ENCODE results near the gene PTGR2.
A peak's percentile ranks its signal among the peaks of the same experiment; 100 is the strongest.

PTGR2 gene

GRCh38 chr14:73816393-73816816 is 35.2 kb upstream of the PTGR2 start:
- Histone ChIP-seq H3K27me3 (ENCODE audit: control insufficient read depth, insufficient read depth, low read length) (no peaks in the 10 kb centered on the region), H3K79me2 (no peaks in the 10 kb centered on the region), H3K36me3 (ENCODE audit: control insufficient read depth, insufficient read depth, low read length) (no peaks in the 10 kb centered on the region), H3K9ac (no peak overlapping the region), H3K4me1 (no peaks in the 10 kb centered on the region), H3K9me3 (ENCODE audit: control insufficient read depth, low read length) (no peaks in the 10 kb centered on the region), H2AFZ (peak overlapping the region; percentile 71), H3K4me2 (ENCODE audit: low read length) (no peak overlapping the region), H3K4me3 (ENCODE audit: low read depth, low read length) (no peak overlapping the region), H3K27ac (peak overlapping the region; percentile 5)
- no peak for TF ChIP-seq CTCF (IDR thresholded peaks at IDR 0.05)

GRCh38 chr14:73817020-73817655 is 34.5 kb upstream of the PTGR2 start:
- H3K4me2 ChIP-seq (ENCODE audit: low read length): no peak overlapping the region
- no peaks in the 10 kb centered on the region for H3K27me3 ChIP-seq (ENCODE audit: control insufficient read depth, insufficient read depth, low read length)
- no peak overlapping the region for H3K27ac ChIP-seq
- H3K79me2 ChIP-seq: no peaks in the 10 kb centered on the region
- no peaks in the 10 kb centered on the region for H3K36me3 ChIP-seq (ENCODE audit: control insufficient read depth, insufficient read depth, low read length)
- no peaks in the 10 kb centered on the region for H3K4me1 ChIP-seq
- H3K9me3 ChIP-seq (ENCODE audit: control insufficient read depth, low read length): no peaks in the 10 kb centered on the region
- no peak overlapping the region for H3K4me3 ChIP-seq (ENCODE audit: low read depth, low read length)
- no peak overlapping the region for H3K9ac ChIP-seq
- TF ChIP-seq CTCF (IDR thresholded peaks at IDR 0.05): no peak
- no peak overlapping the region for H2AFZ ChIP-seq

GRCh38 chr14:73818821-73819220 is 32.8 kb upstream of the PTGR2 start:
- TF ChIP-seq CTCF (IDR thresholded peaks at IDR 0.05): no peak
- no peaks in the 10 kb centered on the region for H3K36me3 ChIP-seq (ENCODE audit: control insufficient read depth, insufficient read depth, low read length)
- no peaks in the 10 kb centered on the region for H3K4me1 ChIP-seq
- H3K27me3 ChIP-seq (ENCODE audit: control insufficient read depth, insufficient read depth, low read length): no peaks in the 10 kb centered on the region
- H3K4me3 ChIP-seq (ENCODE audit: low read depth, low read length): no peak overlapping the region
- H2AFZ ChIP-seq: no peak overlapping the region
- no peak overlapping the region for H3K27ac ChIP-seq
- no peaks in the 10 kb centered on the region for H3K79me2 ChIP-seq
- no peak overlapping the region for H3K4me2 ChIP-seq (ENCODE audit: low read length)
- H3K9ac ChIP-seq: no peak overlapping the region
- H3K9me3 ChIP-seq (ENCODE audit: control insufficient read depth, low read length): no peaks in the 10 kb centered on the region

- H3K79me2 ChIP-seq: no peaks in the 10 kb centered on the region
- H3K27me3 ChIP-seq (ENCODE audit: control insufficient read depth, insufficient read depth, low read length): no peaks in the 10 kb centered on the region
- H3K9ac ChIP-seq: no peak overlapping the region
- TF ChIP-seq CTCF (IDR thresholded peaks at IDR 0.05): no peak
- H3K36me3 ChIP-seq (ENCODE audit: control insufficient read depth, insufficient read depth, low read length): no peaks in the 10 kb centered on the region
- H3K9me3 ChIP-seq (ENCODE audit: control insufficient read depth, low read length): no peaks in the 10 kb centered on the region
- no peak overlapping the region for H2AFZ ChIP-seq
- H3K27ac ChIP-seq: no peak overlapping the region
- no peaks in the 10 kb centered on the region for H3K4me1 ChIP-seq
- no peak overlapping the region for H3K4me2 ChIP-seq (ENCODE audit: low read length)
- no peak overlapping the region for H3K4me3 ChIP-seq (ENCODE audit: low read depth, low read length)
Measured at GRCh38 chr14:73820631-73821030, 31.0 kb upstream of the PTGR2 start.

- H3K9ac ChIP-seq: no peak overlapping the region
- no peak overlapping the region for H3K27ac ChIP-seq
- H3K9me3 ChIP-seq (ENCODE audit: control insufficient read depth, low read length): no peaks in the 10 kb centered on the region
- no peak overlapping the region for H2AFZ ChIP-seq
- TF ChIP-seq CTCF (IDR thresholded peaks at IDR 0.05): no peak
- H3K4me2 ChIP-seq (ENCODE audit: low read length): no peak overlapping the region
- H3K36me3 ChIP-seq (ENCODE audit: control insufficient read depth, insufficient read depth, low read length): no peaks in the 10 kb centered on the region
- H3K27me3 ChIP-seq (ENCODE audit: control insufficient read depth, insufficient read depth, low read length): no peaks in the 10 kb centered on the region
- no peaks in the 10 kb centered on the region for H3K79me2 ChIP-seq
- no peaks in the 10 kb centered on the region for H3K4me1 ChIP-seq
- no peak overlapping the region for H3K4me3 ChIP-seq (ENCODE audit: low read depth, low read length)
Measured at GRCh38 chr14:73823339-73823885, 28.2 kb upstream of the PTGR2 start.

Data from parathyroid adenoma (tissue), 2 donors.